C4-2B (cell line): ENCODE results near the gene CUX1.
"Not testable (repeated sequence)": the region's sequence is repeated elsewhere in the genome, so short reads cannot be mapped to it uniquely, and the experiment has no call there.

Experiments
- H3K27ac ChIP-seq: fragments of 450-650 bp; 2 replicates; pipeline ENCODE4 v1.5.1; 2017
- CTCF ChIP-seq: fragments of 450-650 bp; conservative IDR thresholded peaks from 2 replicates; pipeline ENCODE4 v1.5.1; 2017; ENCODE audit warnings: mild to moderate bottlenecking
- ZFX ChIP-seq: fragments of 450-650 bp; IDR thresholded peaks from 2 replicates; pipeline ENCODE4 v1.6.1; 2017

The CUX1 gene

DNA sequence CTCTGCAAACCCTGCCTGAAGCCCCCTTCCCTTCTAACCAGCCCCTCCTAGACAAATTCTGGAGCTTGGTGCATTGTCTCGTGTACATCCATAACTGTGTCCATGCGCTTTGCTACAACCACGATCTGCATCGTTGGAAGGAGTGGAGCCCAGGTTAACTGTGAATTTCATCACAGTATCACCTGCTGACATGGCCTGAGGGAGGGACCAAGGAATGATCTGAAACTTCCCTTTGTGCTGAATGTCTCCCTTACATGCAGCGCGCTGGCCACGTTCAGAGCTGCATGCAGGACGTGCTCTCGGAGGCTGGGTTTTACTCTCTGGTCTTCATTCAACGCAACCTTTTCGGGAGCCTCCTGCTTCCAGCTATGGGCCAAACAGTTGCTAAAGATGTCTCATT is 222.3 kb downstream of the CUX1 start:
- no peak overlapping the region for H3K27ac ChIP-seq
- TF ChIP-seq CTCF, result no peak
- TF ChIP-seq ZFX, result no peak

- no peak for TF ChIP-seq CTCF
- no peak for TF ChIP-seq ZFX
- H3K27ac ChIP-seq, result no peak overlapping the region
Observed at GRCh38 chr7:102040569-102040968, 223.1 kb downstream of the CUX1 start.

DNA sequence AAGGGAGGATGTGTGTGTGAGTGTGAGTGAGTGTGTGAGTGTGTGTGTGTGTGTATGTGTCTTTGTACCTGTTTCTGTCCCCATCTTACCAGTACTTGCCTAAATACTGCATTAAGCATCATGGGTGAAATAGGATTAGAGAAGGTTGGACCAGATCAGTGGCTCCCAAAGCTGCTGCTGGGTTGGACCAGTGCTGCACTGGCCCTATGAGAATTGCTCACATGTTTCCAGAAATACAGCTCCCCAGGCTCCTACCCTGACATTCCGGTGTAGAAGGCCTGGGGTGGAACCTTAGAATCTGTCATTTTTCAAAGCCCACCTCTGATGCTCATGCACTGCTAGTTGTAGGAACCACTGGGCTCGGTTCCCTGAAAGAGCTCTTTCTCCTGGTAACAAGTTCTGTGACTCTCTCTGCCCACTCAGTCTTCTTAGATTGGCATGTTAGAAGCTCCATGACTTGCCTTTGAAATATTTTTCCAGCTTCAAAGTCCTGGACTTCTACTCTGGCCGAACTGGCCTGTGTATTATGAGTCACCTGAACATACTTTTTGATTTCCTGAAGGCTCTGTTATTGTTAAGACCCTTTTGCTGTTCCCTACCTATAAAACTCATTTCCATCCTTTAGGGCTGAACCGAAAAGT is 224.7 kb downstream of the CUX1 start:
- no peak overlapping the region for H3K27ac ChIP-seq
- TF ChIP-seq ZFX, result no peak
- TF ChIP-seq CTCF, result no peak

- not testable (repeated sequence) for H3K27ac ChIP-seq
Observed at GRCh38 chr7:102042796-102043195, 225.4 kb downstream of the CUX1 start.

DNA sequence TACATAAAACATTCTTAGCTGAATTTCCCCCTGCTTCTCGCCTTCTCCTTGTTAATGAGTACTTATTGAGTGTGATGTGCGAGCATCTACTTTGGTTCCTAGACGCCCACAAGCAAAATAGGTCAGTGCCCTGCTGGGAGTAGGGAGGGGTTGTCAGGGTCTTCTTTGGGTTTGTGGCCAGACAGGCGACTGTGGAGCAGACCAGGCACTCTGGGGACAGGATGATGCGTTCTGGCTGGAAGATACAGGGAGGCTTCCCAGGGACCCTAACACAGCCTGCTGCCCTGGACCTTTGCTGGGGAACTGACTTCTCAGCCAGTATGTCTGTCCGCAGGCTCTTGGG is 227.2 kb downstream of the CUX1 start:
- TF ChIP-seq CTCF (no peak), ZFX (no peak)
- no peak overlapping the region for H3K27ac ChIP-seq

DNA sequence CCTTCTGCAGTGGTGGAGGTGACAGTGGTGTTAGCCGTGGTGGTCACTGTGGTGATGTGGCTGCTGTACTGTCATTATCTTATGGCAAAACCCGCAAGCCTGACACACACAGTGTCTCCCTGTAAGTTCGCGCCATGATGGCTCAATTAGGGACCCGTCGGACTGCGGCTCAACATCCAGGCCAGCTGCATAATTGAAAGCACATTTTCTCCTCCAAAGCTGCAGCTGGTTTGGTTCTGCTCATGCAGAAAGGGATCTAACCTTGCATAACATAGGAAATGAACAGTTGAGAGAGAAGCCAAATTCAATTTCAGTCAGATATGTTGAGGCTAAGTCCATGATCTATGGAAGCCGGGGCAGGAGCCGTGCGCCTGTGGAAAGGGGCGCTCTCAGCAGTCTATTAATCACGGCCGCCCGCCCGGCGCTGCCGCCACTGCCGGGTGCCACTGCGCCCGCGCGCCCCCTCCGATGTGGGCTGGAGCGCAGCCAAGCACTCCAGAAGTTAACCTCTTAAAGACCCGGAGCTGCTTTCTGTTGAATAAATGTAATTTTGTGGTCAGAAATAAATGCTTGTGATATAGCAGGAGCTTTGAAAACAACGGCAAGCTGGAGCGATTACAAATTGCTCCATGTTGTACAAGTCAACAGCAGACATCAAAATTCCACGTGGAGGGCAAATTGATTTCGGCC is 227.7 kb downstream of the CUX1 start:
- TF ChIP-seq CTCF, result no peak
- TF ChIP-seq ZFX, result no peak
- H3K27ac ChIP-seq, result no peak overlapping the region

GRCh38 chr7:102045681-102046372 is 228.4 kb downstream of the CUX1 start:
- TF ChIP-seq CTCF, result no peak
- no peak for TF ChIP-seq ZFX
- no peak overlapping the region for H3K27ac ChIP-seq
